SK-N-MC (cell line): ENCODE results near the gene MSL3.

Experiments used
- EZH2 ChIP-seq: fragments of 200-600 bp; sonication (generic); IDR thresholded peaks from one replicate; pipeline ENCODE4 v1.6.1; 2017; ENCODE audit warnings: antibody characterized with exemption
- FOXP2 ChIP-seq: optimal IDR thresholded peaks from 2 replicates; pipeline ENCODE3; 2011; ENCODE audit warnings: mild to moderate bottlenecking, moderate library complexity; ENCODE audit not compliant: insufficient read depth; ENCODE audit errors: extremely low read length, control extremely low read depth
- POLR2AphosphoS5 ChIP-seq: IDR thresholded peaks from 2 replicates; pipeline ENCODE4 v1.6.1; 2012; ENCODE audit warnings: mild to moderate bottlenecking, low read depth, low read length, borderline replicate concordance

DNA sequence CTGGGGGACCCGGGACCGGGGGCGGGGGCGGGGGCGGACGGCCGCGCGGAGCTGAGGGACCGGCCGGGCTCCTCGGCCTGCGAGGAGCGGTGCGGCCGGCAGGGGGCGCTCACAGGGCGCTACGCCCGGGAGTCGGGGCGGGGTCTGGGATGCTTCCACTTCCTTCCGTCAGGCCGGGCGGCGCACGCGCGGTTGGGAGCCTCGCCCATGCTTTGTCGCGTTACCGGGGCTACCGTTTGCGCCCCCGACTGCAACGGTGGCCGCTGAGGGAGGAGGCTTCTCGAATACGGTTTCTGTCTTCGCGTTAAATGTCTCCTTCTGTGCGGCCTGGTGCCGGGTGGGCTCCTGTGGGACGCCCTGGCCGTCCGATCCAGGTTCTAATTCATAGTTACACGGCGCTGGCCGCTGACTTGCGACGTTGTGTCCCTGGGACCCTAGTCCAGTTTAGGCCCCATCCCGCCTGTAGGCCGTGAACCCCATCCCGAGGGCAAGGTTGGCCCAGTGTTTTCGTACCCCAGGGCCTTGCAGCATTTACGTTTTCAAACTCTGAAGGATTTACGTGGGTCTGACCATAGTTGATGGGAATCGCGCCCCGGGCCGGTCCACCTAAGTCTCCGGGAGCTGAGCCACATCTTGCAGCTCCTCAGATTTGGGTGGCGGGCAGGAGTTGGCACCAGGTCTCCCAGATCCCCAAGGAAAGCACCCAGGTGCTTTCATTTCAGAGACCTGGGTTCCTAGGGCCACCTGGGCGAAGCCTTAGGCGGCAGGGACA, 549 bp downstream of the MSL3 start:
- TF ChIP-seq POLR2AphosphoS5 = peak; percentile 68; the same call in 1 of the 2 replicates
- no peak for TF ChIP-seq EZH2
- no peak for TF ChIP-seq FOXP2
